GM12892 (cell line): ENCODE measurements around the gene NGF.

Experiments used
- DNase-seq: peaks from one replicate; pipeline ENCODE4 v3.0.0; 2011; ENCODE audit not compliant: insufficient read length
- FAIRE-seq: peaks from 2 replicates; lab custom pipeline; 2011; peaks lifted over from hg19 to GRCh38; lab: Jason Lieb, UNC
- POLR2A ChIP-seq: IDR thresholded peaks from 2 replicates; pipeline ENCODE4 v1.6.1; 2011; ENCODE audit warnings: low read depth, low read length, control low read depth
- POLR2AphosphoS5 ChIP-seq: IDR thresholded peaks from 2 replicates; pipeline ENCODE4 v1.6.1; 2011; ENCODE audit warnings: low read depth, low read length, control low read depth
- TAF1 ChIP-seq: IDR thresholded peaks from 2 replicates; pipeline ENCODE4 v1.6.1; 2011; ENCODE audit warnings: low read depth, mild to moderate bottlenecking, control low read depth, low read length, borderline replicate concordance

NGF gene

DNA sequence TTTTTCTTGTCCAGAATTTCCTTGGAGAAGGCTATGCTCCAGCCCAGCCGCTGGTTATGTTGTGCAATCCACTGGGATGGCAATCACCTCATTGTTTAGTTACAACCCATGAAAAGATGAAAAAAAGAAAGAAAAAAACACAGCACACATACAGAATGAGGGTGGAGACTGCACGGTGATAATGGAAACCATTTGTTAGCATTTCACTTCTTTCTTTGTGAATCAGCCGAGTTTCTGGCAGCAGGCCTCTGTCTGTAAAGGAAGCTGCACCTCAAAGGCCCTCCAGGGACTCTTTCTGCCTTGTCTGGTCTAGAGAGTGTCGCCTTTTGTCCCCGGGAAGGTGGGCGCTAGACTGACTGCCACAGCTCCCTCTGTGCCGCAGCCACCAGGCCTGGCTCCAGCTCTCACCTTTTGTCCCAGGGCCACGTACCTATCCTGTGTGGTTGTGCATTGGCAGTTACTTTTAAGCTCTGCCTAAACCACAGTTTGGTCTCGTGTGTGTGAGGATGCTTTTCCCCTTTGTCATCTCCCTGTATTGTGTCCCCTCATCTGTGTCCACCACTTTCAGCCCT lies 35.6 kb downstream of the NGF start:
- no peak for FAIRE-seq
- no peak for TF ChIP-seq POLR2A
- TF ChIP-seq TAF1 = no peak
- no peak for TF ChIP-seq POLR2AphosphoS5
- no peak for DNase-seq

DNA sequence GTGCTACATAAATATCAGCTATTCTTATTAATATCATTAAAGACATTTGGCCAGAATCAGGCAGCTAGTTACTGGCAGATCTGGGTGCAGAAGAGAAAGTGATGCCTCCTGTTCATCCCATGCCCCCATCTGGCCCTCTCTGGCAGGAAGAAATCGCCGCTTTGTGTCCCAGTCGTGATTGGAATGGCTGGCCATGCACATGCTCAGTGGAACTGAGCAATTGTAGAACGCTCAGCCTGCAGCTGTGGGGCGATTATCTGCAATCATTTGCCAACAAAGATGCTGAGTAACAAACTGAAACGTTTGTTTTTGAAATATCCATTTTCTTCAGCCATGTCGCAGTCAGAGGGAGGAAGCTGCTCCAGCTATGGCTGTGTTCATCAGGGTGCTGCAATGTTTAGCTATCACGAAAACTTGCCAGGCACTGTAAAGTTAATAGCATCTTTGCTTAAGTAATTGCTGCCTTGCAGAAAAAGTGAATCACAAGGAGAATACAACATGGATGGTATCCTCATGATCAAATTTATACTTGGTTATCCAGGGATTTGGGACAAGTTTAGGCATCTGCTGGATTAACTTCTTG lies 36.5 kb downstream of the NGF start:
- FAIRE-seq = no peak
- TF ChIP-seq POLR2AphosphoS5 = no peak
- no peak for TF ChIP-seq POLR2A
- no peak for TF ChIP-seq TAF1
- DNase-seq = no peak

DNA sequence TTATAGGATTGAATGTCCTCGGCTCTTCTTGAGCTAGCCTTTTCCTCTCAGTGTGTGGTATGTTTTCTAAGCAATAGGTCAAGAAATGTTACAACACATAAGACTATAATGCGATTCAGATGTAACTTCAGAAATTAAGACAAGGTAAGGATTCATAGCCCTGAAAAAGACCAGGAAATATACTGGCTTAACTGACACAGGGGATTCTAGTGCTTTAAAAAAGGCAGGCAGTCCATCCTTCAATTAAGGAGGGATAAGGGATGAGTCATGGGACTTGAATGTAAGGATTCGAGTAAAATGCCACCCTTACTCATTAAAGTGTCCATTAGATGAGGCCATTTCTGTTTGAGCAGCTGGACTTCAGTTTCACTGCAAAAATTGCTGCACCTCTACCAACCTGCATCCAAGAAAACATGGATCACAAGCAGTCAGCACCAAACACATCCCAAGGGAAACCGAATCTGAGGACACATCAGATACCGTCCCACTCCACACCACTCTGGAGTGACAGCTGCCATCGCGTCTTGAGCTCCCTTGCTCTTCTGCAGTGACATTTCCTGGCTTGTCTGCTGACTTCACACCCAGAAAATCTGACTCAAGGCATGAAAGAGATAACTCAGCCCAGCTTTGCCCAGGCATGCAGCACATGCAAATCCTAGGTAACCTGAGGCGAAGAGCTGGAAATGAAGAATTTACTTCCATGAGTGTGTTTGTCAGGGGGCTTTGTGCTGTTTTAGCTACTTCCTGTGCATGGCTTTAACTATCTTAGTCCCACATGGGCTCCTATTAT lies 37.8 kb downstream of the NGF start:
- DNase-seq = no peak
- no peak for FAIRE-seq
- TF ChIP-seq POLR2AphosphoS5 (no peak), TAF1 (no peak), POLR2A (no peak)

DNA sequence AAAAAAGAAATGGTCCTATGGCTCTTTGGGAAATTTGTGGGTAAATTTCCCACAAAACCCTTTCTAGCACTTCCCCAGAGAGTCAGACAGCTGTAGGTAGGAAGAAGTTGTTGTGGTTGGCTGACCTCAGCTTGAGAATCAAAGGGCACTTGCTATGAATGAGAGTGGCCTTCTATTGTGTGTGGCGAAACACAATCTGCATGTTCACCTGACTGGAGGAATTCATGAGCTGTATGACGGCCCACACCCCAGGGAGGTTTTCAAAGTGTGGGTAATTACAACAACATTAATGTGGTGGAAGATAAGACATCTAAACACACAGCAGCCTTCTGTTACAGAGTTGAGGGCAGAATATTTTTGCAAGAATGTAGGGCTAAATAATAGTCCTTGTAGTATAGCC lies 38.8 kb downstream of the NGF start:
- FAIRE-seq = no peak
- no peak for DNase-seq
- no peak for TF ChIP-seq POLR2A
- TF ChIP-seq TAF1 = no peak
- TF ChIP-seq POLR2AphosphoS5 = no peak

DNA sequence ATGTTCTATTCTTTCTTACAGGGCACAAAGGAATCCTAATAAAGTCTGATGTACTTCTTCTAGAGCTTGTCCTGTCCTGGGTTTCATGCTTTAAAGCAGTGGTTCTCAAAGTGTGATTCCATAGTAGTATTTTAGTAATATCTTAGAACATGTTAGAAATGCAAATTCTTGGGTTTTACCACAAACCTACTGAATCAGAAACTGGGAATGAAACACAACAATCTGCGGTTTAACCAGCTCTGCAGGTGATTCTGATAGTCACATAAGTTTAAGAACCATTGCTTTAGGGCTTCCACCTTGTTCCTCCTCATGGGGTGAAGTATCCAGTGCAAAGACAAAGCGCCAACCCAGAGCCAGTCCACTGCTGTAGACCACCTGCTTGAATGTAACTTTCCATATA lies 41.1 kb downstream of the NGF start:
- TF ChIP-seq POLR2AphosphoS5 (no peak), TAF1 (no peak), POLR2A (no peak)
- no peak for DNase-seq
- peak; percentile 67 for FAIRE-seq

DNA sequence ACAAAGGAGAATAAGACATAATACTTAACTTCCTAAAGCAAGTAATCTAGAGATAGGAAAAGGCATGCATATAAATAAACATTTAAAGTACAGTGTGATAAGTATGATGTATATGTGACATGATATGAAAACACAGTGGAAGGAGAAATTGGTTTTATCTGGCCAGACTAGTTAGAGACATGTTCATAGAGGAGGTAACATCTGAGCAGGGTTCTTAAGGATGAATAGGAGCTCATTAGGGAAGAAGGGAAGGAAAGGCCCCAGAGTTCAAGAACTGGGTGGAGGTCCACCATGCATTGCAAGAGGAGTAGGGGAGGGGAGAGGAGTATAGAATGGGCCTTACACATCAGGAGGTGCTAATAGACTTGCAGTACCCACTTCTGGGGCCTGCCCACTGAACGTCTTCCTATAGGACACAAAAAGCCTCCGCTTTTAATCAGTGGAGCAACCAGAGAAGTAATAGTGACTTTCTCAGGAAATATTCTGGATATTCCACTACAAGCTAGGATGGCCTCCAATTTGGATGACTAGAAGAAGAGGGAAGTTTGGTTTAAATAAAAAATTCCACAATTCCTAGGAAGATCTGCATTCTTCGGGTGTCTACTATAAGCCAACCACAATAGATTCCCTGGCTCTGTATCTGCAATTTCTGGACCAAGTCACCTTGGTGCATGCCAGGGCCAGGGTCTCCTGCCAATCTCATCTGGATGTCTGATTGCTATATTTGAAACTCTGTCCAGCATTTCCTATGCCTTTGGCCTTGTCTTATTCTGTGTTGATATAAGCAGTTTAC lies 41.9 kb downstream of the NGF start:
- no peak for FAIRE-seq
- DNase-seq = no peak
- no peak for TF ChIP-seq POLR2AphosphoS5
- TF ChIP-seq TAF1 = no peak
- no peak for TF ChIP-seq POLR2A

DNA sequence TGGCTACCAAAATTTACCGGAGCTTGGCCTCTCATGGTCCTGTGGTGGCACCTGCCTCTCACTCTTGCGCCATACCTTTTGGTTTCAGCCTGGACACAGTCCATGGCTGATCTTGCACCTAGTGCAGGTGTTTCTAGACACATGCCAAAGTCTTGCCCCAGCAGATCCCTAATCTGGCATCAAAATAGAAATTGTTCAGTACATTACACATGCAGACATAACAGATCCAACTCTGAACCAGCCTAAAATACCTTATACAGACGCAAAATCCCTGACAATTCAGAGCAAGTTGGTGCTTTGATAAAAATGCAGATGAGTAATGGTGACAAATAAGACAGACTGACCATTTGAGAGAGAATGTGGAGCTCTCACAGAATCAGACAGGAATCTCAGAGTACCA lies 44.1 kb downstream of the NGF start:
- FAIRE-seq = no peak
- DNase-seq = no peak
- TF ChIP-seq POLR2A (no peak), TAF1 (no peak), POLR2AphosphoS5 (no peak)

DNA sequence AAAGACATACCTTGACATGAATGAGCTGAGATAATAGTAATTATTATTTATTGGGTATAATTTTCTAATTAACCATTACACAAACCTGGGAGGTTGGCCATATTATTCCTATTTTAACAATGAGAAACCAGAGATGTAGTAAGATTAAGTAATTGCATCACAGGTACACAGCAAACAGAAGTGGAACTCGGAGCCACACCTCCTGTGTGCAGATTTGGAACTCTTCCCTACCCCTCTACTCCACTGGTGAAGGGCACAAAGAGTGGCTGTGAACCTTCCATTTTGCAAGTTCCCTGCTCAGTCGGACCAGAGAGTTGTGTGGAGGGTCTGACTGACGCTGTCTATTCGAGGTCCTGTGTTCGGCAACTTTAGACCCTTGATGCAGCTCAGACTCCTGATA lies 45.0 kb downstream of the NGF start:
- no peak for DNase-seq
- no peak for TF ChIP-seq TAF1
- TF ChIP-seq POLR2A = no peak
- no peak for TF ChIP-seq POLR2AphosphoS5
- no peak for FAIRE-seq

DNA sequence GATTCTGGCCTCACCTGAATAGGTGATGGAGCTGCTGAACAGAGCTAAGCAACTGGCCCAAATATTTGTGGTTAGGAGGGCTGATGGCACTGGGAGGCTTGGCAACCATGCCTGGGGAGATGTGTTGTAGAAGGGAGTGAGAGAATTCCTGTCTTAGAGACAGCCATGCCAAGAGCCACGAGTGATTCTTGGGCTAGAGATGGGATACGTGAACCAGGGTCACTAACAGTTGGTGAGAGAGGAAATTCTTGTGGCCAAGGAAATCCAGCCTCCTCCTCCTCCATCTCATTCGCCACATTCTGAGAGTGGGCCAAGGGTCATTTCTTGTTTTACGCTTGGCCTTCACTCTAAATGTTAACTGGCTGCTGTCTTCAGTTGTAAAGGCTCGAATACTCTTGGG lies 46.3 kb downstream of the NGF start:
- FAIRE-seq = no peak
- DNase-seq = no peak
- TF ChIP-seq POLR2AphosphoS5 (no peak), POLR2A (no peak), TAF1 (no peak)

DNA sequence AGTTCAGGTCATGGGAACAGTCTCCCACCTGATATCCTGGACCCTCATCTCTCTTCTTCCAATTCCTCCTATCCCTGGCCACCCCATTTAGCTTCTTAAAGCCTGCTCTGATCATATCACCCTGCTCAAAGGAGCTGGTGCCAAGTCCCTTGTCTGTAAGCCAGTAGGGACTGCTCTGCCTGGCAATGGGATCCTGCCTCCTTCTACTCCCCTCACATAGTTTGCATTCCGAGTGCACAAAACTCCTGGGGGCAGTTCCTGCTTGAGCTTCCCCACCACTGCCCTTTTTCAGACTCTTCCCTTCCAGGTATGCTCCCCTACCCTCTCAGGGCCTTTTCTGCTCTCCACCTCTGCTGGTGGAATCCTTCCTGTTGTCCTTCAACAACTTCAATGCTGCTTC lies 48.1 kb downstream of the NGF start:
- TF ChIP-seq POLR2A = no peak
- no peak for TF ChIP-seq TAF1
- no peak for TF ChIP-seq POLR2AphosphoS5
- DNase-seq (no peak), FAIRE-seq (no peak)

DNA sequence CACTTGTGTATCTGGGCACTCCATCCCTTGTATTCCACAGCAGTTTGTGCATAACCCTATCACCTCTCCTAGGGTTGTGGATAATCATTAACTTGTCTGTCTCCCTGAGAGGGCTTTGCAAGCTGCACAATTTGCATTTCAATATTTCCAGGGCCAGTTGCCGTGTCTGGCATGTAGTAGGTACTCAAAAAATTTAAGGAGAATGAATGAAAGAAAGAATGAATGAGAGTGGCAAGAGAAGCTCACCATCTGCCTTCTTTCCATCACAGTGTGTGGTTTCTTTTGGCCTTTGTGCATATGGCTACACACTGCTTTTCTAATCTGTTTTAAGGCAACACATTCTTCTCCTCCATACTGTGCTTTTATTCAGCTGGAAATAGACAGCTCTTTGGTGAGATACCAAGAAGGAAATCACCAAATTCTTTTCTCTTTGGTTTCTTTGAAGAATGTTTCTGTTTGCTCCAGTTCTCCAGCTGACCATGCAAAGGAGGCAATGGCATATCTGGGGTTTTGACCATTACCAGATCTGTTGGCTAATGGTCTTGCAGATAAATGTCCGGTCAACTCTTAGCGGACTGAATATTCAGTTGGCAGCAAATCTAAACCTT lies 49.4 kb downstream of the NGF start:
- FAIRE-seq = no peak
- TF ChIP-seq POLR2A = no peak
- no peak for TF ChIP-seq POLR2AphosphoS5
- TF ChIP-seq TAF1 = no peak
- no peak for DNase-seq
